SK-N-SH treated with all-trans-retinoic acid at 6 μM for 48 hours (cell line): Measurements from ENCODE around the gene KRT35.

Source experiments
- ATAC-seq: fragments of 200-7000 bp; cut with Tn5 transposase; 3 replicates; pipeline ENCODE4 v1.9.1; 2020; ENCODE audit warnings: mild to moderate bottlenecking, moderate library complexity
- ARNTL ChIP-seq: fragments of 450-650 bp; formaldehyde crosslinking; IDR thresholded peaks from 2 replicates; pipeline ENCODE4 v1.5.0; 2020; ENCODE audit warnings: low read depth, mild to moderate bottlenecking, moderate library complexity, borderline replicate concordance
- BACH2 ChIP-seq: fragments of 250-450 bp; sonication (Bioruptor Pico); IDR thresholded peaks from 2 replicates; pipeline ENCODE4 v1.9.0; 2021; ENCODE audit warnings: mild to moderate bottlenecking, borderline replicate concordance
- CREB5 ChIP-seq: fragments of 250-450 bp; sonication (Bioruptor Pico); IDR thresholded peaks from 2 replicates; pipeline ENCODE4 v1.5.1; 2020; ENCODE audit warnings: low read depth, mild to moderate bottlenecking, moderate library complexity
- CSDC2 ChIP-seq: fragments of 250-450 bp; sonication (Bioruptor Pico); IDR thresholded peaks from 2 replicates; pipeline ENCODE4 v1.5.0; 2020; ENCODE audit warnings: mild to moderate bottlenecking, moderate library complexity
- CSRNP3 ChIP-seq: fragments of 250-450 bp; sonication (Bioruptor Pico); IDR thresholded peaks from 2 replicates; pipeline ENCODE4 v1.5.1; 2021; ENCODE audit warnings: mild to moderate bottlenecking, moderate library complexity
- GLIS3 ChIP-seq: fragments of 250-450 bp; sonication (Bioruptor Pico); IDR thresholded peaks from 2 replicates; pipeline ENCODE4 v1.5.0; 2020; ENCODE audit warnings: mild to moderate bottlenecking, moderate library complexity
- ISL1 ChIP-seq: fragments of 250-450 bp; sonication (Bioruptor Pico); IDR thresholded peaks from 2 replicates; pipeline ENCODE4 v2.1.2; 2022; ENCODE audit warnings: mild to moderate bottlenecking, moderate library complexity
- OSR1 ChIP-seq: fragments of 250-450 bp; sonication (Bioruptor Pico); IDR thresholded peaks from 2 replicates; pipeline ENCODE4 v1.8.0; 2022; ENCODE audit warnings: moderate library complexity, mild to moderate bottlenecking, inconsistent platforms
- POU6F1 ChIP-seq: fragments of 250-450 bp; sonication (Bioruptor Pico); IDR thresholded peaks from 2 replicates; pipeline ENCODE4 v1.8.0; 2021; ENCODE audit warnings: low read depth, mild to moderate bottlenecking, moderate library complexity, borderline replicate concordance
- PPARA ChIP-seq: fragments of 250-450 bp; sonication (Bioruptor Pico); IDR thresholded peaks from 2 replicates; pipeline ENCODE4 v1.5.0; 2020; ENCODE audit warnings: mild to moderate bottlenecking, borderline replicate concordance
- RARB ChIP-seq: fragments of 250-450 bp; sonication (Bioruptor Pico); IDR thresholded peaks from 2 replicates; pipeline ENCODE4 v1.8.0; 2021; ENCODE audit warnings: mild to moderate bottlenecking, moderate library complexity
- SNAI2 ChIP-seq: fragments of 250-450 bp; sonication (Bioruptor Pico); IDR thresholded peaks from 2 replicates; pipeline ENCODE4 v1.5.0; 2020; ENCODE audit warnings: mild to moderate bottlenecking, moderate library complexity
- TCF4 ChIP-seq: fragments of 250-450 bp; sonication (Bioruptor Pico); IDR thresholded peaks from 2 replicates; pipeline ENCODE4 v1.8.0; 2021; ENCODE audit warnings: mild to moderate bottlenecking, moderate library complexity, borderline replicate concordance
- TOX ChIP-seq: fragments of 250-450 bp; sonication (Bioruptor Pico); IDR thresholded peaks from 2 replicates; pipeline ENCODE4 v1.8.0; 2021; ENCODE audit warnings: mild to moderate bottlenecking, moderate library complexity, borderline replicate concordance
- ZFP3 ChIP-seq: fragments of 250-450 bp; sonication (Bioruptor Pico); IDR thresholded peaks from 2 replicates; pipeline ENCODE4 v1.5.0; 2020; ENCODE audit warnings: mild to moderate bottlenecking, moderate library complexity
- ZFP30 ChIP-seq: fragments of 450-650 bp; formaldehyde crosslinking; IDR thresholded peaks from 2 replicates; pipeline ENCODE4 v1.5.0; 2022; ENCODE audit warnings: mild to moderate bottlenecking, moderate library complexity
- ZNF565 ChIP-seq: fragments of 450-650 bp; formaldehyde crosslinking; conservative IDR thresholded peaks from 2 replicates; pipeline ENCODE4 v1.5.0; 2020; ENCODE audit warnings: low read depth, mild to moderate bottlenecking, moderate library complexity
- ZNF70 ChIP-seq: fragments of 450-650 bp; formaldehyde crosslinking; IDR thresholded peaks from 2 replicates; pipeline ENCODE4 v1.5.0; 2020; ENCODE audit warnings: mild to moderate bottlenecking, moderate library complexity
- ZNF8 ChIP-seq: fragments of 450-650 bp; formaldehyde crosslinking; IDR thresholded peaks from 2 replicates; pipeline ENCODE4 v1.5.0; 2020; ENCODE audit warnings: mild to moderate bottlenecking, moderate library complexity

Gene KRT35

DNA sequence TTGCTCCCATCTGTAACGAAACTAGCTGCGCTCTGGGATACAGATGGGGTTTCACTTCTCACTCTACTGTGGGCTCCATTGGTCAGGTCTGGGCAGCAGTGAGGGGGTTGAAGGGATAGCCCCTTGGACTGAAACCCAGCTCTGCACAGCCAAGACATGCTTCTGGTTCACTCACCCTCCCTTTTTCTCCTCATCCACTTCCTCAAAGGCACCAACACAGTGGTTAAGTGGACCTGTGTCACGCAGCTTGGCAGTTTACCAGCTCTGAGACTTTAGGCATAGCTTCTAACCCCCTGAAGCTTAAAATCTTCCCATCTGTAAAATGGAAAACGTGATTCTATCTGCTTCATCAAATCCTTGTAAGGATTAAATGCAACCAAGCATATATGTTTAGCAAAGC, 28.7 kb downstream of the KRT35 start:
- ATAC-seq: no peak
- TF ChIP-seq ZNF8 (CRISPR knock-in tag): no peak
- no peak for TF ChIP-seq ISL1 (CRISPR knock-in tag)
- no peak for TF ChIP-seq SNAI2 (CRISPR knock-in tag)

DNA sequence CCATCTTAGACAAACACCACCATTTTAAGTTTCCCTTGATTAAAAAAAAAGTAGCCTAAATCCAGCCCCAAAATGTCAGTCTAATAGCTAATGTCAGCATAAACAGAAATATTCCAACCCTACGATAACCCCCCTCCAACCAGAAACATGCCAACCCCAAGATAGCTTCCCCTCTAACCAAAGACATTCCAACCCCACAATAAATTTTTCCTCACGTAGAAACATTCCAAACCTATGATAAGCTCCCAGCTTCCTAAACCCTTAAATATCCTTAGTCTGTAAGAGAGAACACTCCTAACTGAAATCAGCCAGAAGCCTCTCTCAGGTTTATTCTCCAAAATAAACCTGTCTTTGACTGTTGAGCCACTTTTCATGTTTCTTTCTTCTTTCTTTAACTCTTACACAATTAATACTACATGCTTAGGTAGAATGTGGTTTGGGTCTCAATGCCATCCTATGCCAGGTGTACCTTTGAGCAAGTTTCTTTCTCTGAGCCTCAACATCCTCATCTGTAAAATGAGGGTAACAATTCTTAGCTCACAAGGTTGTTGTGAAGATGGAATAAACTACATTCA, 29.7 kb downstream of the KRT35 start:
- TF ChIP-seq CSRNP3 (CRISPR knock-in tag) (no peak), ZNF565 (CRISPR knock-in tag) (no peak), SNAI2 (CRISPR knock-in tag) (no peak), BACH2 (CRISPR knock-in tag) (no peak), GLIS3 (no peak), ZNF8 (CRISPR knock-in tag) (no peak), CREB5 (no peak), ZNF70 (CRISPR knock-in tag) (no peak), CSDC2 (CRISPR knock-in tag) (no peak), ZFP30 (no peak)
- ATAC-seq: no peak

GRCh38 chr17:41449008-41449407, 31.9 kb downstream of the KRT35 start:
- TF ChIP-seq CSDC2 (CRISPR knock-in tag): no peak
- TF ChIP-seq PPARA (CRISPR knock-in tag): no peak
- no peak for TF ChIP-seq ARNTL (CRISPR knock-in tag)
- TF ChIP-seq CSRNP3 (CRISPR knock-in tag): no peak
- no peak for TF ChIP-seq BACH2 (CRISPR knock-in tag)
- TF ChIP-seq ZNF8 (CRISPR knock-in tag): no peak
- no peak for TF ChIP-seq GLIS3
- no peak for TF ChIP-seq SNAI2 (CRISPR knock-in tag)
- no peak for TF ChIP-seq TCF4

GRCh38 chr17:41448506-41448905, 32.4 kb downstream of the KRT35 start:
- no peak for ATAC-seq
- no peak for TF ChIP-seq SNAI2 (CRISPR knock-in tag)
- no peak for TF ChIP-seq ZFP30
- no peak for TF ChIP-seq ZNF565 (CRISPR knock-in tag)
- TF ChIP-seq TCF4: no peak
- TF ChIP-seq OSR1: no peak
- TF ChIP-seq ZNF8 (CRISPR knock-in tag): no peak
- TF ChIP-seq TOX: no peak
- no peak for TF ChIP-seq ISL1 (CRISPR knock-in tag)
- TF ChIP-seq PPARA (CRISPR knock-in tag): no peak
- TF ChIP-seq CREB5: no peak
- no peak for TF ChIP-seq ZNF70 (CRISPR knock-in tag)
- no peak for TF ChIP-seq RARB
- TF ChIP-seq CSDC2 (CRISPR knock-in tag): no peak

More at GRCh38 chr17:41449008-41449407, 31.9 kb downstream of the KRT35 start:
- no peak for ATAC-seq

- ATAC-seq: no peak
- TF ChIP-seq ZFP3 (CRISPR knock-in tag): no peak
- no peak for TF ChIP-seq GLIS3
- TF ChIP-seq SNAI2 (CRISPR knock-in tag): no peak
- no peak for TF ChIP-seq RARB
- no peak for TF ChIP-seq OSR1
- no peak for TF ChIP-seq PPARA (CRISPR knock-in tag)
- TF ChIP-seq ZFP30: no peak
- TF ChIP-seq BACH2 (CRISPR knock-in tag): no peak
- no peak for TF ChIP-seq POU6F1 (CRISPR knock-in tag)
These were observed 34.1 kb downstream of the KRT35 start for GRCh38 chr17:41446806-41447205.
